Measurements from ENCODE around the gene NFKBIE.
A peak's percentile ranks its signal among the peaks of the same experiment; 100 is the strongest.

NFKBIE gene

DNA sequence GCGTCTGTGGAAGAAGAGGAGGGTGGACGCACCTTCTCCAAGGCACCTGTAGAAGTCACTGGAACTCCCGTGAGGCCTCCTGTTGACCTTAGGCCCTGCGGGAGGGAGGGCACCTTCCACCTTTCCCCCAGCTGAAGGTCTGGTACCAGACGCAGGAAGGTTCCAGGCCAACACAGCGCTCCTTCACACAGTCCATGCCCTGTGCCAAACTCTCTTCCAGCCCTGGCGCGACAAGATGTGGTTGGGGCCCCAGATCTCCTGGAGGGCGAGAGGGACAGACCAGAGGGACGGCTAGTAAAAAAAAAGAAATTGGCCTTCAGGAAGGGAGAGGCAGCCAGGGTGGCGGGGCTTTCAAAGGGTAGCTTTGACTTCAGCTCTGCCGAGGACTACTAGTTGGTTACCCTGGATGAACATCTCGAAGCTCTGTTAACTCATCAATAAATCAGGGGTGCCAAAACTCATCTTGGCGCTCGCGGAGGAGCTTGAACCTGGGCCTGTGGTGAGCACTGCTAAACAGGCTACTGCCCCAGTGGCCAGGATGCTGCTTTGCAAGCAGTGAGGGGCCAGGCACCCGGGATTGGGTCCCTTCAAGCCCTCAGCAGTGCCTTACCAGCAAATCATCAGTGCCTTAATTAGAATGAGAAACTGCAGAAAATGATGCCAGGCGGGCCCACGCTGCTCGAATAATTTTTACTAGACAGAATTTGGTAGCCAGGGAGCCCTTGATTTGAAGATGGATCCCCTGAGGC lies 32.9 kb upstream of the NFKBIE start:
- TF ChIP-seq, protein P1, sequence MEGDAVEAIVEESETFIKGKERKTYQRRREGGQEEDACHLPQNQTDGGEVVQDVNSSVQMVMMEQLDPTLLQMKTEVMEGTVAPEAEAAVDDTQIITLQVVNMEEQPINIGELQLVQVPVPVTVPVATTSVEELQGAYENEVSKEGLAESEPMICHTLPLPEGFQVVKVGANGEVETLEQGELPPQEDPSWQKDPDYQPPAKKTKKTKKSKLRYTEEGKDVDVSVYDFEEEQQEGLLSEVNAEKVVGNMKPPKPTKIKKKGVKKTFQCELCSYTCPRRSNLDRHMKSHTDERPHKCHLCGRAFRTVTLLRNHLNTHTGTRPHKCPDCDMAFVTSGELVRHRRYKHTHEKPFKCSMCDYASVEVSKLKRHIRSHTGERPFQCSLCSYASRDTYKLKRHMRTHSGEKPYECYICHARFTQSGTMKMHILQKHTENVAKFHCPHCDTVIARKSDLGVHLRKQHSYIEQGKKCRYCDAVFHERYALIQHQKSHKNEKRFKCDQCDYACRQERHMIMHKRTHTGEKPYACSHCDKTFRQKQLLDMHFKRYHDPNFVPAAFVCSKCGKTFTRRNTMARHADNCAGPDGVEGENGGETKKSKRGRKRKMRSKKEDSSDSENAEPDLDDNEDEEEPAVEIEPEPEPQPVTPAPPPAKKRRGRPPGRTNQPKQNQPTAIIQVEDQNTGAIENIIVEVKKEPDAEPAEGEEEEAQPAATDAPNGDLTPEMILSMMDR (IDR thresholded peaks at IDR 0.05; ENCODE audit: low read depth, low read length, missing control alignments): no peak
- H3K4me3 ChIP-seq (ENCODE audit: low read depth, low read length): no peak overlapping the region
- in situ Hi-C loops (cut with HindIII; ENCODE audit: low sequenced_read_pairs): no loop called here
- no peak for DNase-seq (ENCODE audit: low read depth)

DNA sequence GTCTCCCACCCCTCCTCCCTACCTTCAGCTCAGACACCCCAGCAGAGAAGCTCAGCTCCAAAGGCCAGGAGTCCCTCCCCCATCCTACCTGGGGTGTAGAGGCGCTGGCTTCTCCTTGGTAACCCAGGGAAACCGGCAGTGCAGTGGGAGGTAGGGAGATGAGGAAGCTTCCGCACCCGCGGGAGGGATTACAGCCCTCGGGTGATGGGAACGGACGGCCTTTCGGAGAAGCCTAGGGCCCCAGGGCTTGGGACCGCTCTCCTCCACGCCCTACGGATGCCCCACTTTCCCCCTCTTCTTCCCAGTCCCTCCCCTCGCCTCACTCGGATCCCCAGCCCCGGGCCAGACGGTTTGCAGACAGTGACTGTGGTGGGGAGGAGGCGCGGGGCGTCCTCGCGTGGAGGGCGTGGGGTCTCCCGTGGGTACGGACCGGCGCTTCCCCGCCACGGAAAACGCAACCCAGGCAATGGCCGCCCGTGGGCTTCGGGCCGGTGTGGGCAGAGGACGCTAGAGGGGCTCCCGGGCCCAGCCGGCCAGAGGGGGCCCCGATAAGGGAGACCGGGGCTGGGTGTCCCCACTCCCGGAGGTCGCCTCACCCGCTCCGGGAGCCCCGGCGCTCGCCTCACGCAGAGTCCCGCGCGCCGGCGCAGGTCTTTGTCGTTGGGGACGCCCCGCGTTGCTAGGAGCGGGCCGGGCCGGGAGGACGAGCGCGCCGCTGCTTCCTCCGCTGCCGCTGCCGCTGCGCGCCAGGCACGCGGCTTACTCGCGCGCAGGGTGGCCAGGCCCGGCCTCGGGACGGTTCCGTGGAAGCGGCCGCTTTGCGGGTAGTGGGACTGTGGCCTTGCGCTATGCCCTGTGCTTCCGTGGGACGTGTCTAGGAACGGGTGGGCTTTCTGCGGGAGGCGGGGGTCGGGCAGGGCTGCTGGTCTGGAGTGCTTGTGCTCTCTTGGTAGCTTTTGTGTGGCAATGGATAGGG lies 32.0 kb upstream of the NFKBIE start:
- TF ChIP-seq, protein P1 (IDR thresholded peaks at IDR 0.05; ENCODE audit: low read depth, low read length, missing control alignments): no peak
- DNase-seq (ENCODE audit: low read depth): no peak
- in situ Hi-C loops (cut with HindIII; ENCODE audit: low sequenced_read_pairs): no loop called here
- H3K4me3 ChIP-seq (ENCODE audit: low read depth, low read length): peak overlapping the region; percentile 38

DNA sequence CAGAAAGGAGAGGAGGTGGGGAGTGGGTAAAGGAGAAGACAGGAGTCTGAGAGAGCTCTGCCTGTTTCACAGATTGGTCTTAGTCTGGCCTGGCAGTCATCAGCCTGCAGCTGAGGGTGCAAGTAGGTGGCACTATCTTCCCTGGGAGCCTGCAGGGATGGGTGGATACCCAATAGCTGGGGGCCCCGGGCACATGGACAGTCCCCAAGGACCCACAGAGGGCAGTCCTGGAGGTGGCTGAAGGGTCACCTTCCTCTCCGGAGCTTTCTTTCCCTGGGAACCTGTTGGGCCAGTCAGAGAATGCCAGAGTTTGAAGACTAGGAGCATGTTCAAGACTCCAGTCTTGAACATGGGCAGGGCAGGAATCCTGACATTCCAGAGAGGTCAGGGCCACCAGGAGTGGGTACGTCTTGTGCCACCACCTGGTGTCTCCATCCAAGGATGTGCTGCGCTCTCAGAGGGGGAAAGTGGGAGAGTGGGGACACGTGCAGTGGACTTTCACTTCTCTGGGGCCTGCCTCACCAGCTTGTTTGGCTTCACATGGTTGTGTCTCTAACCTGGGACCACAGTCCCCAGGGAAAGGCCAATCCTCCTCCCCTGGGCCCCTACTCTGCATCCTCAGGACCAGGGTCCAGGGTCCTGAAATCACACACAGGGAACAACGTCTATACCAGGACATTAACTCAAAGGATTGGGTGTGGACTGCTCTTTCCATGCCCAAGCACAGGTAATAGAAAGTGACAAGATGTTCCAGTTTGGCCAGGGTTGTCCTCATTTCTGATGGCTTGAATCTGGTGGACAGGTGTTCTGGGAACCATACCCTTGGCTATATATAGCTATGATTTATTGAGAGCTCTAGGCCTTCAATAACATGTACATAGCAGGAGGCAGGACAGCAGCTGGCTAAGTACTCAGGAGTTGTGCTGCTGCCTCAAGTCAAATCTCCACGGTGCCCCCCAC lies 29.8 kb upstream of the NFKBIE start:
- DNase-seq (ENCODE audit: low read depth): no peak
- TF ChIP-seq, protein P1 (IDR thresholded peaks at IDR 0.05; ENCODE audit: low read depth, low read length, missing control alignments): no peak
- no peak overlapping the region for H3K4me3 ChIP-seq (ENCODE audit: low read depth, low read length)
- in situ Hi-C loops (cut with HindIII; ENCODE audit: low sequenced_read_pairs): no loop called here

DNA sequence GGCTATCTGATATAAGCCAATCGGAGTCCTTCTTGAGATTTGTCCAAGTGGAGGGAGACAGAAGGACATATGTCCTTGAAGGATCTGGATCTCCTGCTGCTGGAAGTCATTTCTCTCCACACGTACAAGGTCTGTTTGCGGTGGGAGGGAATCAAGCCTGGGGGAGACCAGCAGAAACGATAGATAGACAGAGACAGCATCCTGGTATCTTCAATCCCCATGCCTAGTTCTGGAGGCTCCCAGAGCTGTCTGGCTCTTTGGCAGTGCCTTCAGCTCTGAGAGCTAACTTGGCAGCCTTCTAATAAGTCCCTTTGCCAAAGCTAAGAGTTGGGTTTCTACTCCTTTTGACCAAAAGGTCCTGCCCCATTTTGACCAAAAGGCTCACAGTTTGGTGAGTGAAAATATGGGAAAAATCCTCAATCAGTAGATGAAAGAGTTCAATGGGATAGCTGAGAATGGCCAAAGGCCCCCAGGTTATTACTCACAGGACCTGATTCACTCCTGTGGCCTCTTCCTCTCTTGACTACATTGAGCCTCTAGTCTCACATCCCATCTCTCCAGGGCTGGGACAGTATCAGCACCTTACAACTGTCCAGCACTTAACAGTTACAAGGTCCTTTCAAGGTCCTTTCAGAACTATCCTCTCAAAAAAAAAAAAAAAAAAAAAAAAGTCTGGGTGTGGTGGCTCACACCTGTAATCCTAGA lies 27.5 kb upstream of the NFKBIE start:
- in situ Hi-C loops (cut with HindIII; ENCODE audit: low sequenced_read_pairs): no loop called here

DNA sequence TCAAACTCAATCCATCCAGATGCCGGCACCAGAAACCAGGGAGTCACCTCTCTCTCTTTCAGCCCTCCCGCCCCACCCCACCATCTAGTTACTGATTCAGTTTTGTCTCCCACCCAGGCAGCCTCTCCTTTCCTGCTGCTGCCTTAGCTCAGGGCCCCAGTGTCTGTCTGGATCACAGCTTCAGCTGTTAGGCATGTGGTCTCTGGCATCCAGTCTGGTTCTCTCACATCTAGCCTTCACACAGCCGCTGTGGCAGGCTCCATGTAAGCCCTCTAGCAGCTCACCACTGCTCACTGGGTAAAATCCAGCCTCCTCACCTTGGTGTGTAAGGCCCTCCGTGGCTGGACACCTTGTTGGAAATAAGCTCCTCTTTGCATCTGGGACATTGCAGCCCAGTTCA lies 26.5 kb upstream of the NFKBIE start:
- no peak overlapping the region for H3K4me3 ChIP-seq (ENCODE audit: low read depth, low read length)
- in situ Hi-C loops (cut with HindIII; ENCODE audit: low sequenced_read_pairs): no loop called here
- TF ChIP-seq, protein P1 (IDR thresholded peaks at IDR 0.05; ENCODE audit: low read depth, low read length, missing control alignments): no peak
- no peak for DNase-seq (ENCODE audit: low read depth)

More for the DNA sequence above, 27.5 kb upstream of the NFKBIE start:
- H3K4me3 ChIP-seq (ENCODE audit: low read depth, low read length): no peak overlapping the region
- no peak for DNase-seq (ENCODE audit: low read depth)
- TF ChIP-seq, protein P1 (IDR thresholded peaks at IDR 0.05; ENCODE audit: low read depth, low read length, missing control alignments): no peak

Data from astrocyte of the cerebellum (primary cell).